NB4 (cell line): ENCODE data around the gene FNDC7.

Experiments
- DNase-seq: peaks from one replicate; pipeline ENCODE4 v3.0.0; 2010; ENCODE audit warnings: low read depth
- H3K4me3 ChIP-seq: one replicate; pipeline ENCODE4 v1.5.1; 2011; ENCODE audit warnings: mild to moderate bottlenecking, low read depth, low read length, moderate library complexity
- MYC ChIP-seq: IDR thresholded peaks from 2 replicates; pipeline ENCODE4 v1.6.1; 2011; ENCODE audit warnings: low read depth, low read length
- POLR2A ChIP-seq: IDR thresholded peaks from 2 replicates; pipeline ENCODE4 v1.6.1; 2011; ENCODE audit warnings: mild to moderate bottlenecking; ENCODE audit not compliant: insufficient read length; ENCODE audit errors: extremely low read depth
- TF ChIP-seq, protein P1 (sequence below): IDR thresholded peaks from 2 replicates; pipeline ENCODE4 v1.6.1; 2011; ENCODE audit warnings: low read depth, low read length
- TF ChIP-seq, protein P2 (sequence below): IDR thresholded peaks from one replicate; pipeline ENCODE4 v1.5.1; 2012; ENCODE audit warnings: low read depth, low read length

FNDC7 gene

DNA sequence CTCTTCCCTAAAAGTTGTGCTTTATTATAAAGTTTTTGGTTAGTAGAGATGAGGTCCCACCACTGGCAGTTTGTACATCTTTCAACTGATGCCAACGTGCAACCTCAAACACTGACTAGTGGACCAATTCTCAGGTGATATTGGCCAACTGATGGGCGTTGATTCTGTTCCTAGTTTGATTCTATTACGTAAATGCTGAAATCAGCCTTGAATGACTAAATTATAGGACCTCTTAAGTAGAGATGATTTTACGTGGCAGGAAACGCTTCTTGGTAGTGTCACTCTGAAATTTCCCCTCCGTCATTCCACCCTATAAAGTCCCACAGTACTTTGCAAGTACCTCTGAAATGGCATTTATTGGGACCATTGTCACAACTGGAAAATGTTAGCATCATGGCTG lies 8.8 kb upstream of the FNDC7 start:
- TF ChIP-seq POLR2A, result no peak
- TF ChIP-seq, protein P1, sequence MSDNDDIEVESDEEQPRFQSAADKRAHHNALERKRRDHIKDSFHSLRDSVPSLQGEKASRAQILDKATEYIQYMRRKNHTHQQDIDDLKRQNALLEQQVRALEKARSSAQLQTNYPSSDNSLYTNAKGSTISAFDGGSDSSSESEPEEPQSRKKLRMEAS, result no peak
- TF ChIP-seq MYC, result no peak
- TF ChIP-seq, protein P2, sequence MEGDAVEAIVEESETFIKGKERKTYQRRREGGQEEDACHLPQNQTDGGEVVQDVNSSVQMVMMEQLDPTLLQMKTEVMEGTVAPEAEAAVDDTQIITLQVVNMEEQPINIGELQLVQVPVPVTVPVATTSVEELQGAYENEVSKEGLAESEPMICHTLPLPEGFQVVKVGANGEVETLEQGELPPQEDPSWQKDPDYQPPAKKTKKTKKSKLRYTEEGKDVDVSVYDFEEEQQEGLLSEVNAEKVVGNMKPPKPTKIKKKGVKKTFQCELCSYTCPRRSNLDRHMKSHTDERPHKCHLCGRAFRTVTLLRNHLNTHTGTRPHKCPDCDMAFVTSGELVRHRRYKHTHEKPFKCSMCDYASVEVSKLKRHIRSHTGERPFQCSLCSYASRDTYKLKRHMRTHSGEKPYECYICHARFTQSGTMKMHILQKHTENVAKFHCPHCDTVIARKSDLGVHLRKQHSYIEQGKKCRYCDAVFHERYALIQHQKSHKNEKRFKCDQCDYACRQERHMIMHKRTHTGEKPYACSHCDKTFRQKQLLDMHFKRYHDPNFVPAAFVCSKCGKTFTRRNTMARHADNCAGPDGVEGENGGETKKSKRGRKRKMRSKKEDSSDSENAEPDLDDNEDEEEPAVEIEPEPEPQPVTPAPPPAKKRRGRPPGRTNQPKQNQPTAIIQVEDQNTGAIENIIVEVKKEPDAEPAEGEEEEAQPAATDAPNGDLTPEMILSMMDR, result no peak
- DNase-seq, result no peak
- H3K4me3 ChIP-seq, result no peak overlapping the region

DNA sequence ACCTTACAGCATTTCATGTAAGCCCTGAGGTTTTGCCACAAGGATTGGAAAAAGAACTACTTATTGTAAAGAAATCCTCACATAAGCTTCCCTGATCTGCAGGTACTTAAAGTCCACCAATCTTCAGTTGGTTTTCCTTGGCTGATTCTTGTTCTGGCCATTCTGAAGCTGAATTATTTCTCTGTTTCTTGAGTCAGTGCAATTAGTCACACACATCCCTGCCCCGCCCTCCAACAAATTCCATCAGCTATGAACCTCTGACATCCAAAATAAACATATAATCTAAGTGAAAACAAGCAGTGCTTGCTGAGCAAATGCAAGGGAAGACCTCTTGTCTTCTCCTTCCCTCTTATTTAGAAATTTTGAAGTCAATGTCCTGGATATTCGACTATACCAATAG lies 8.2 kb upstream of the FNDC7 start:
- TF ChIP-seq MYC, result no peak
- TF ChIP-seq POLR2A, result no peak
- TF ChIP-seq, protein P1, result no peak
- TF ChIP-seq, protein P2, result no peak
- DNase-seq, result no peak
- H3K4me3 ChIP-seq, result no peak overlapping the region

DNA sequence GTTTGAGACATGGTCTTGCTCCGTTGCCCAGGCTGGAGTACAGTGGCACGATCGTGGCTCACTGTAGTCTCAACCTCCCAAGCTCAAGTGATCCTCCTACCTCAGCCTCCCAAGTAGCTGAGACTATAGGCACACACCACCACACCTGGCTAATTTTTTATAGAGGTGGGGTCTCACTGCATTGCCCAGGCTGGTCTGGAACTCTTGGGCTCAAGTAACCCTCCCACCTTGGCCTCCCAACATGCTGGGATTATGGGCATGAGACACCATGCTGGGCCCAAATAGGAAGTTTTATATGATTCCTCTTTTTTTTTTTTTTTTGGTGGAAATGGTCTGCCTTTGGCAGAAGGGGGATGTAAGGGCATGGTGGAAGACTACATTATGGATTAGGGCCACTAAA lies 6.1 kb upstream of the FNDC7 start:
- H3K4me3 ChIP-seq, result no peak overlapping the region
- no peak for DNase-seq
- TF ChIP-seq, protein P2, result no peak
- TF ChIP-seq, protein P1, result no peak
- no peak for TF ChIP-seq POLR2A
- no peak for TF ChIP-seq MYC

DNA sequence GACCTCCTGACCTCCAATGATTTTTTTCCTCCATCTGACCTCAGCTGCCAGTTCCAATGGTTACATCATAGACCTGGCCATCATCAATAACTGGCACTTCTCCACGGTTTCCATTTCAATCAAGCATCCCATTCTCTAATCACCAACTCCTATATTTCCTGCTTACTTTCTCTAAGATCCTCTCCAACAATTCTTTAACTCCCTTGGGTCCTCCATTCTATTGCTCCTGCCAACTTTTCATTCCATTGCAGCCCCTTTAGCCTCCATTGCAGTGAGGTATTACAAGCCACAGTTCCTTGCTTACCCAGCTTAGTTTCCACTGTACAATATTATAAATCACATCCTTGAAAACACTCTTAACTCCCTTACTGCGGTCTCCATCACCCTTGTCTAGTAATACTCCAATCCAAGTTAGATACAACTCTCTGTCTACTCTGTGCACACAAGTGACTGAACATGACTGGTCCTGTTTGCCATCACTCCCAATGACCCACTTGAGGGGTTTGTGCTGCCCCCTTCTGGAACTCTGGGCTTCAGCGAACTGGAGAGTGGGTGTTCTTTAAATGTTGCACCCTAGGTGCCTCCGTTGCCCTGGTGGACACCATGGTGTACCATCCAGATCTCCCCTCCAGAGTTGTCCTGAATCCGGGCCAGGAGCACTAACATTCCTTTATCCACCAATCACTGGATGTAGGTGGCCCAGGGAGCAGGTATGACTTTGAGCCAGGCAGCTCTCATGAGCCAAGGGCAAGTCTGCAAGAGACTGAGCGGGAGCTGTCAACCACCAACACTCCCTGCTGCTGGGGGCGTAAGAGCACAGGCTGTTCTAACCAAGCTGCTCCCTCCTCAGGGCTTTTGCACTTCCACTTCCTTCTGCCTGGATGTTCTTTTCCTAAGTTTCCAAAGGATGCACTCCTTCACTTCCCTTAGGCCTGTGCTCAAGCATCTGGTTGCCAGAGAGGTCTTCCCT lies 3.7 kb upstream of the FNDC7 start:
- H3K4me3 ChIP-seq, result no peak overlapping the region
- peak; percentile 65 for DNase-seq
- TF ChIP-seq, protein P2, result peak; percentile 49
- TF ChIP-seq POLR2A, result no peak

DNA sequence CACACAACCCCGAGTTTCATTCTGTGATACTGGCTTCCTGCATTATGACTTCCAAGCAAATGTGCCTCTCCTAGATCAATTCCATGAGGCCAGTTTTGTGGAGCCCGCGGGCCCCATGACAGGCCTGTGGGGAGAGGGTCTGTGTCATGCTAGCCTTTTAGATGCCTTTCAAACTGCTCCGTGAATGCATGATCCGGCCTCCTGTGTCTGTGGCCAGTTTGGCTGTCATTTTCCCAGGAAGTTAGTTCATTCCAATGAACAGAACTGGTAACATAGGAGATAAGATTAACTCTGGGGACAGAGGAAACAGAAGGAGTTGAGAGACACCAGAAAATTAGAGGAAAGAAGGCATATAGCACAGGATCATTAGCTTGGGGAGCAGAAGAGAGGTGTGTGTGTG lies 3.2 kb downstream of the FNDC7 start:
- DNase-seq, result no peak
- no peak overlapping the region for H3K4me3 ChIP-seq

More for the DNA sequence above, 3.2 kb downstream of the FNDC7 start:
- TF ChIP-seq, protein P1, result no peak
- TF ChIP-seq, protein P2, result no peak
- TF ChIP-seq MYC, result no peak
- TF ChIP-seq POLR2A, result no peak
